Measurements from ENCODE around the gene UNC13B.
A peak's percentile ranks its signal among the peaks of the same experiment; 100 is the strongest.
"Not testable (repeated sequence)": the region's sequence is repeated elsewhere in the genome, so short reads cannot be mapped to it uniquely, and the experiment has no call there.

UNC13B gene

GRCh38 chr9:35152926-35153325, 8.9 kb upstream of the UNC13B start:
- no peaks in the 10 kb centered on the region for H3K4me1 Mint-ChIP-seq
- no peak overlapping the region for H3K27ac Mint-ChIP-seq

GRCh38 chr9:35156781-35157180, 5.0 kb upstream of the UNC13B start:
- H3K27me3 Mint-ChIP-seq, result no peaks in the 10 kb centered on the region
- no peak overlapping the region for H3K27ac Mint-ChIP-seq
- no peaks in the 10 kb centered on the region for H3K9me3 Mint-ChIP-seq
- no peaks in the 10 kb centered on the region for H3K36me3 Mint-ChIP-seq
- H3K4me1 Mint-ChIP-seq, result peaks cover 12% of the 10 kb centered on the region
- ATAC-seq, result no peak
- no peak overlapping the region for H3K4me3 Mint-ChIP-seq

More at GRCh38 chr9:35152926-35153325, 8.9 kb upstream of the UNC13B start:
- Mint-ChIP-seq H3K9me3 (peaks cover 16% of the 10 kb centered on the region), H3K36me3 (peaks cover 11% of the 10 kb centered on the region), H3K4me3 (no peak overlapping the region), H3K27me3 (no peaks in the 10 kb centered on the region)
- ATAC-seq, result no peak

- H3K27ac Mint-ChIP-seq, H3K36me3 Mint-ChIP-seq, H3K27me3 Mint-ChIP-seq, H3K9me3 Mint-ChIP-seq, ATAC-seq, H3K4me3 Mint-ChIP-seq: not testable (repeated sequence)
- peaks cover 19% of the 10 kb centered on the region for H3K4me1 Mint-ChIP-seq
Measured at GRCh38 chr9:35157836-35158235, 4.0 kb upstream of the UNC13B start.

- Mint-ChIP-seq H3K27ac (no peak overlapping the region), H3K4me1 (peaks cover 19% of the 10 kb centered on the region), H3K36me3 (no peaks in the 10 kb centered on the region), H3K27me3 (no peaks in the 10 kb centered on the region), H3K9me3 (no peaks in the 10 kb centered on the region), H3K4me3 (no peak overlapping the region)
- ATAC-seq, result peak; percentile 35
Measured at GRCh38 chr9:35158501-35159280, 3.1 kb upstream of the UNC13B start.

- Mint-ChIP-seq H3K9me3 (no peaks in the 10 kb centered on the region), H3K36me3 (no peaks in the 10 kb centered on the region), H3K27me3 (no peaks in the 10 kb centered on the region), H3K27ac (no peak overlapping the region), H3K4me1 (peaks cover 19% of the 10 kb centered on the region), H3K4me3 (peak overlapping the region; percentile 81)
- no peak for ATAC-seq
Measured at GRCh38 chr9:35162605-35163315, 951 bp downstream of the UNC13B start.

- Mint-ChIP-seq H3K4me1 (peaks cover 19% of the 10 kb centered on the region), H3K36me3 (no peaks in the 10 kb centered on the region), H3K9me3 (no peaks in the 10 kb centered on the region), H3K4me3 (no peak overlapping the region), H3K27me3 (no peaks in the 10 kb centered on the region), H3K27ac (no peak overlapping the region)
- no peak for ATAC-seq
Measured at GRCh38 chr9:35163413-35163812, 1.6 kb downstream of the UNC13B start.

GRCh38 chr9:35164711-35165110, 2.9 kb downstream of the UNC13B start:
- Mint-ChIP-seq H3K9me3 (no peaks in the 10 kb centered on the region), H3K27ac (no peak overlapping the region), H3K36me3 (no peaks in the 10 kb centered on the region), H3K4me1 (peaks cover 9% of the 10 kb centered on the region), H3K27me3 (no peaks in the 10 kb centered on the region), H3K4me3 (no peak overlapping the region)
- ATAC-seq, result no peak

- H3K4me3 Mint-ChIP-seq, H3K4me1 Mint-ChIP-seq, H3K27me3 Mint-ChIP-seq, ATAC-seq, H3K9me3 Mint-ChIP-seq, H3K36me3 Mint-ChIP-seq, H3K27ac Mint-ChIP-seq: not testable (repeated sequence)
Measured at GRCh38 chr9:35167429-35167828, 5.6 kb downstream of the UNC13B start.

GRCh38 chr9:35168963-35169362, 7.2 kb downstream of the UNC13B start:
- Mint-ChIP-seq H3K27ac (no peak overlapping the region), H3K9me3 (no peaks in the 10 kb centered on the region), H3K4me3 (no peak overlapping the region), H3K27me3 (no peaks in the 10 kb centered on the region), H3K4me1 (no peaks in the 10 kb centered on the region), H3K36me3 (no peaks in the 10 kb centered on the region)
- no peak for ATAC-seq

GRCh38 chr9:35172878-35173277, 11.1 kb downstream of the UNC13B start:
- peaks cover 20% of the 10 kb centered on the region for H3K27me3 Mint-ChIP-seq
- ATAC-seq, result no peak
- no peak overlapping the region for H3K4me3 Mint-ChIP-seq
- H3K9me3 Mint-ChIP-seq, result no peaks in the 10 kb centered on the region
- no peaks in the 10 kb centered on the region for H3K36me3 Mint-ChIP-seq
- H3K4me1 Mint-ChIP-seq, result no peaks in the 10 kb centered on the region
- no peak overlapping the region for H3K27ac Mint-ChIP-seq

GRCh38 chr9:35177520-35177919, 15.7 kb downstream of the UNC13B start:
- no peak for ATAC-seq
- Mint-ChIP-seq H3K4me1 (no peaks in the 10 kb centered on the region), H3K27ac (no peak overlapping the region), H3K36me3 (no peaks in the 10 kb centered on the region), H3K27me3 (peaks cover 20% of the 10 kb centered on the region), H3K9me3 (peaks cover 2% of the 10 kb centered on the region), H3K4me3 (no peak overlapping the region)

- no peak for ATAC-seq
- no peak overlapping the region for H3K27ac Mint-ChIP-seq
- H3K27me3 Mint-ChIP-seq, result peaks cover 24% of the 10 kb centered on the region
- no peaks in the 10 kb centered on the region for H3K36me3 Mint-ChIP-seq
- no peak overlapping the region for H3K4me3 Mint-ChIP-seq
- H3K4me1 Mint-ChIP-seq, result no peaks in the 10 kb centered on the region
- H3K9me3 Mint-ChIP-seq, result peaks cover 5% of the 10 kb centered on the region
Measured at GRCh38 chr9:35179347-35180280, 17.8 kb downstream of the UNC13B start.

GRCh38 chr9:35180801-35181200, 19.0 kb downstream of the UNC13B start:
- no peak for ATAC-seq
- Mint-ChIP-seq H3K27me3 (peaks cover 13% of the 10 kb centered on the region), H3K4me1 (no peaks in the 10 kb centered on the region), H3K4me3 (no peak overlapping the region), H3K9me3 (peaks cover 6% of the 10 kb centered on the region), H3K27ac (no peak overlapping the region), H3K36me3 (no peaks in the 10 kb centered on the region)

GRCh38 chr9:35182401-35182800, 20.6 kb downstream of the UNC13B start:
- not testable (repeated sequence) for H3K27me3 Mint-ChIP-seq, H3K36me3 Mint-ChIP-seq, H3K4me1 Mint-ChIP-seq, ATAC-seq, H3K9me3 Mint-ChIP-seq, H3K27ac Mint-ChIP-seq, H3K4me3 Mint-ChIP-seq

- H3K4me1 Mint-ChIP-seq, H3K27me3 Mint-ChIP-seq, H3K9me3 Mint-ChIP-seq, H3K4me3 Mint-ChIP-seq, H3K36me3 Mint-ChIP-seq, ATAC-seq, H3K27ac Mint-ChIP-seq: not testable (repeated sequence)
Measured at GRCh38 chr9:35182996-35183754, 21.4 kb downstream of the UNC13B start.

Data from stimulated activated memory B cell treated with anti-CD40 and anti-IgM and Interleukin-4, amounts not matched to agents 10 μg/mL and 1 μg/mL and 100 μg/mL, for 72 hours (primary cell).